ENCODE data around the gene RNFT1.
"Not testable (repeated sequence)": the region's sequence is repeated elsewhere in the genome, so short reads cannot be mapped to it uniquely, and the experiment has no call there.

RNFT1 gene

GRCh38 chr17:59964482-59965328 is at the start of gene RNFT1:
Gene RNFT1 (minus strand): TSS chr17:59964740. CDS start chr17:59964663, 77 bp downstream.
- DNase-seq (ENCODE audit: low spot score): peak; percentile 92

- not testable (repeated sequence) for DNase-seq (ENCODE audit: low spot score)
Observed at GRCh38 chr17:60009326-60009725, 44.8 kb upstream of the RNFT1 start.

GRCh38 chr17:60008377-60008776 is 43.8 kb upstream of the RNFT1 start:
- DNase-seq (ENCODE audit: low spot score): not testable (repeated sequence)

- peak; percentile 0 for DNase-seq (ENCODE audit: low spot score)
Observed at GRCh38 chr17:60006160-60006559, 41.6 kb upstream of the RNFT1 start.

GRCh38 chr17:60004561-60004960 is 40.0 kb upstream of the RNFT1 start:
- DNase-seq (ENCODE audit: low spot score): not testable (repeated sequence)

- not testable (repeated sequence) for DNase-seq (ENCODE audit: low spot score)
Observed at GRCh38 chr17:60002405-60002804, 37.9 kb upstream of the RNFT1 start.

- not testable (repeated sequence) for DNase-seq (ENCODE audit: low spot score)
Observed at GRCh38 chr17:59996608-59997007, 32.1 kb upstream of the RNFT1 start.

GRCh38 chr17:59975166-59975565 is 10.6 kb upstream of the RNFT1 start:
- not testable (repeated sequence) for DNase-seq (ENCODE audit: low spot score)

- not testable (repeated sequence) for DNase-seq (ENCODE audit: low spot score)
Observed at GRCh38 chr17:59973483-59973882, 8.9 kb upstream of the RNFT1 start.

- no peak for DNase-seq (ENCODE audit: low spot score)
Observed at GRCh38 chr17:59972778-59973177, 8.2 kb upstream of the RNFT1 start.

GRCh38 chr17:59971771-59972170 is 7.2 kb upstream of the RNFT1 start:
- not testable (repeated sequence) for DNase-seq (ENCODE audit: low spot score)

GRCh38 chr17:59963738-59964481 is 630 bp downstream of the RNFT1 start:
- DNase-seq (ENCODE audit: low spot score): peak; percentile 45

GRCh38 chr17:59962739-59963318 is 1.7 kb downstream of the RNFT1 start:
- no peak for DNase-seq (ENCODE audit: low spot score)

GRCh38 chr17:59959574-59959973 is 5.0 kb downstream of the RNFT1 start:
- DNase-seq (ENCODE audit: low spot score): not testable (repeated sequence)

GRCh38 chr17:59954856-59955255 is 9.7 kb downstream of the RNFT1 start:
- no peak for DNase-seq (ENCODE audit: low spot score)

- no peak for DNase-seq (ENCODE audit: low spot score)
Observed at GRCh38 chr17:59950049-59950448, 14.5 kb downstream of the RNFT1 start.

GRCh38 chr17:59947310-59947709 is 17.2 kb downstream of the RNFT1 start:
- DNase-seq (ENCODE audit: low spot score): not testable (repeated sequence)

- DNase-seq (ENCODE audit: low spot score): not testable (repeated sequence)
Observed at GRCh38 chr17:59946433-59946832, 18.1 kb downstream of the RNFT1 start.

- no peak for DNase-seq (ENCODE audit: low spot score)
Observed at GRCh38 chr17:59941131-59941530, 23.4 kb downstream of the RNFT1 start.

GRCh38 chr17:59940697-59941096 is 23.8 kb downstream of the RNFT1 start:
- not testable (repeated sequence) for DNase-seq (ENCODE audit: low spot score)

GRCh38 chr17:59933317-59933716 is 31.2 kb downstream of the RNFT1 start:
- DNase-seq (ENCODE audit: low spot score): not testable (repeated sequence)

GRCh38 chr17:59930768-59931167 is 33.8 kb downstream of the RNFT1 start:
- DNase-seq (ENCODE audit: low spot score): not testable (repeated sequence)

GRCh38 chr17:59930121-59930520 is 34.4 kb downstream of the RNFT1 start:
- DNase-seq (ENCODE audit: low spot score): not testable (repeated sequence)
